Vagina (tissue), 2 donors: ENCODE measurements around the gene FYCO1. TPM values are rescaled to one million over a fixed set of nuclear protein-coding genes. Genes with fewer than 3 reads are reported as not detected.

Experiments
- DNase-seq, 2 donors: peaks; one replicate each; pipeline ENCODE4 v3.0.0-alpha.2; 2017; ENCODE audit errors: extremely low spot score in 2 of 2
- H3K27ac ChIP-seq: fragments of 200-600 bp; sonication (generic); one replicate; pipeline ENCODE4 v1.5.1; 2019
- H3K27me3 ChIP-seq: fragments of 200-600 bp; sonication (generic); one replicate; pipeline ENCODE4 v1.5.1; 2019
- H3K36me3 ChIP-seq, 2 donors: fragments of 200-600 bp; sonication (generic); one replicate each; pipeline ENCODE4 v1.5.1; 2017 to 2019
- H3K4me1 ChIP-seq: fragments of 200-600 bp; sonication (generic); one replicate; pipeline ENCODE4 v1.5.1; 2019
- H3K4me3 ChIP-seq, 2 donors: fragments of 200-600 bp; sonication (generic); 1 replicate in 1 of 2; 2 replicates in 1 of 2; pipeline ENCODE4 v1.5.1; 2016 to 2019
- H3K9me3 ChIP-seq: fragments of 200-600 bp; sonication (generic); one replicate; pipeline ENCODE4 v1.5.1; 2019
- POLR2A ChIP-seq, 2 donors: fragments of 450-650 bp; IDR thresholded peaks; one replicate each; pipeline ENCODE4 v1.6.1; 2017; ENCODE audit warnings: antibody characterized with exemption in 2 of 2, mild to moderate bottlenecking in 2 of 2, moderate library complexity in 2 of 2
- POLR2AphosphoS5 ChIP-seq, 2 donors: sonication (generic); formaldehyde crosslinking; IDR thresholded peaks; one replicate each; pipeline ENCODE4 v1.9.0; 2017; ENCODE audit warnings: antibody characterized with exemption in 2 of 2, mild to moderate bottlenecking in 2 of 2, low read depth in 1 of 2; ENCODE audit not compliant: insufficient read depth in 1 of 2
- intact Hi-C: fragments of 100-400 bp; cut with DNase I; formaldehyde crosslinking; loops from one replicate; pipeline ENCODE4 v1.15.1; 2023
- total RNA-seq: library from RNA; depleted of rRNA; stranded (reverse); fragments of >200 nt; gene quantifications from one replicate; pipeline ENCODE4 v1.2.3, GENCODE V29; 2016
- TF ChIP-seq, protein P1 (sequence below), 3 experiments: fragments of 450-650 bp in 2 of 3; fragments of 200-600 bp in 1 of 3; sonication (generic) in 1 of 3; IDR thresholded peaks; one replicate each; pipeline ENCODE4 v1.5.1; 2017 to 2019; ENCODE audit warnings: antibody characterized with exemption in 3 of 3, mild to moderate bottlenecking in 2 of 3, moderate library complexity in 2 of 3

Gene FYCO1
- total RNA-seq, 1 donor from 2014 or later = 45.7 TPM

DNA sequence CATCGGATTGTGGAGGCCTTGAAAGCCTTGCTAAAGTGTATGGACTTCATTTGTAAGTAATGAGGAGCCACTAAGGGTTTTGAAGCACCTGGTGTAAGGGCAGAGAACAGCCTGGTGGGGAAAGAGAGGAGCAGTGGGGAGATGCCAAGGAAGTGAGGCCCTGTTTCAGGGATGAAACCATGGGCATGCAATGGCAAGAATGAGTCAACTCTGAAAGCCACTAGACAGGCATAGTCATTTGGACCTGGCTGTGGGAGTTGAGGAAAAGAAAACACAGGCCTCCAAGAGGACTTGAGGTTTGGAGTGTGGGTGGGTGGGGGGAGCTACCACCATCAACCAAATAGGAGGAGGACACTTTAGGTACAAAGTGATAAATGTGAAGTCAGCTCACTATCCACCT lies 24.1 kb upstream of the FYCO1 start:
- TF ChIP-seq, protein P1, sequence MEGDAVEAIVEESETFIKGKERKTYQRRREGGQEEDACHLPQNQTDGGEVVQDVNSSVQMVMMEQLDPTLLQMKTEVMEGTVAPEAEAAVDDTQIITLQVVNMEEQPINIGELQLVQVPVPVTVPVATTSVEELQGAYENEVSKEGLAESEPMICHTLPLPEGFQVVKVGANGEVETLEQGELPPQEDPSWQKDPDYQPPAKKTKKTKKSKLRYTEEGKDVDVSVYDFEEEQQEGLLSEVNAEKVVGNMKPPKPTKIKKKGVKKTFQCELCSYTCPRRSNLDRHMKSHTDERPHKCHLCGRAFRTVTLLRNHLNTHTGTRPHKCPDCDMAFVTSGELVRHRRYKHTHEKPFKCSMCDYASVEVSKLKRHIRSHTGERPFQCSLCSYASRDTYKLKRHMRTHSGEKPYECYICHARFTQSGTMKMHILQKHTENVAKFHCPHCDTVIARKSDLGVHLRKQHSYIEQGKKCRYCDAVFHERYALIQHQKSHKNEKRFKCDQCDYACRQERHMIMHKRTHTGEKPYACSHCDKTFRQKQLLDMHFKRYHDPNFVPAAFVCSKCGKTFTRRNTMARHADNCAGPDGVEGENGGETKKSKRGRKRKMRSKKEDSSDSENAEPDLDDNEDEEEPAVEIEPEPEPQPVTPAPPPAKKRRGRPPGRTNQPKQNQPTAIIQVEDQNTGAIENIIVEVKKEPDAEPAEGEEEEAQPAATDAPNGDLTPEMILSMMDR (IDR thresholded peaks at IDR 0.05) = no peak
- Histone ChIP-seq H3K27me3 (no peaks in the 10 kb centered on the region), H3K4me1 (no peaks in the 10 kb centered on the region), H3K4me3 (no peak overlapping the region), H3K36me3 (no peaks in the 10 kb centered on the region), H3K27ac (no peak overlapping the region), H3K9me3 (no peaks in the 10 kb centered on the region)
- DNase-seq = no peak
- intact Hi-C loops = no loop called here

- DNase-seq = peak; percentile 49 to 58
- Histone ChIP-seq H3K4me3 (no peak overlapping the region), H3K9me3 (no peaks in the 10 kb centered on the region), H3K36me3 (no peaks in the 10 kb centered on the region), H3K27me3 (no peaks in the 10 kb centered on the region), H3K27ac (no peak overlapping the region), H3K4me1 (no peaks in the 10 kb centered on the region)
- intact Hi-C loops = no loop called here
- TF ChIP-seq, protein P1 (IDR thresholded peaks at IDR 0.05) = no peak
- no peak for TF ChIP-seq POLR2A (IDR thresholded peaks at IDR 0.05)
- no peak for TF ChIP-seq POLR2AphosphoS5 (IDR thresholded peaks at IDR 0.05; ENCODE audit: insufficient read depth in 1 of 2, low read depth in 1 of 2)
Measured at GRCh38 chr3:46017720-46018119, 22.1 kb upstream of the FYCO1 start.

- DNase-seq = peak in 1 of 2 donors; percentile 37
- Histone ChIP-seq H3K27me3 (no peaks in the 10 kb centered on the region), H3K36me3 (no peaks in the 10 kb centered on the region), H3K4me3 (no peak overlapping the region), H3K4me1 (no peaks in the 10 kb centered on the region), H3K27ac (no peak overlapping the region), H3K9me3 (no peaks in the 10 kb centered on the region)
- TF ChIP-seq POLR2AphosphoS5 (IDR thresholded peaks at IDR 0.05; ENCODE audit: insufficient read depth in 1 of 2, low read depth in 1 of 2) (no peak), POLR2A (IDR thresholded peaks at IDR 0.05) (no peak)
- intact Hi-C loops = no loop called here
Measured at GRCh38 chr3:46013316-46014094, 17.9 kb upstream of the FYCO1 start.

DNA sequence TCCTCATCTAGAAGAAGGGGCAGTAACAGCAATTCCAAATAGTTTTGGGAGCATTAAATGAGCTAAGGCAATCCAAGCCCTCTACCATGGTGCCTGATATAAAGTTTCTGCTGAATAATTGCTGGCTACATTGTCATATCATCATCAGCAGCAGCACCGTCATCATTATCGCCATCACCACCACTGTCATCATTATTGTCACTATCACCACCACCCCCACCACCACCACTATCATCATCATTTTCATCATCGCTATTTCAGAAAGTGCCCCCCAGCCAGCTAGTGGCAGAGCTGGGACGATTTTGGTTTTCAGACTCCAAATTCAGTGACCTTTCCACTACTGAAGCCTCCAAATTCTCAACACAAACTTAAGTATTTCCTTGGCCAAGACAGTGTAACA lies 16.6 kb upstream of the FYCO1 start:
- no peaks in the 10 kb centered on the region for H3K4me1 ChIP-seq
- intact Hi-C loops = no loop called here
- H3K36me3 ChIP-seq = no peaks in the 10 kb centered on the region
- H3K27me3 ChIP-seq = no peaks in the 10 kb centered on the region
- no peaks in the 10 kb centered on the region for H3K9me3 ChIP-seq
- no peak overlapping the region for H3K4me3 ChIP-seq
- no peak overlapping the region for H3K27ac ChIP-seq
- TF ChIP-seq POLR2AphosphoS5 (IDR thresholded peaks at IDR 0.05; ENCODE audit: insufficient read depth in 1 of 2, low read depth in 1 of 2) (no peak), POLR2A (IDR thresholded peaks at IDR 0.05) (no peak)
- TF ChIP-seq, protein P1 (IDR thresholded peaks at IDR 0.05) = no peak
- peak; percentile 37 to 55 for DNase-seq

DNA sequence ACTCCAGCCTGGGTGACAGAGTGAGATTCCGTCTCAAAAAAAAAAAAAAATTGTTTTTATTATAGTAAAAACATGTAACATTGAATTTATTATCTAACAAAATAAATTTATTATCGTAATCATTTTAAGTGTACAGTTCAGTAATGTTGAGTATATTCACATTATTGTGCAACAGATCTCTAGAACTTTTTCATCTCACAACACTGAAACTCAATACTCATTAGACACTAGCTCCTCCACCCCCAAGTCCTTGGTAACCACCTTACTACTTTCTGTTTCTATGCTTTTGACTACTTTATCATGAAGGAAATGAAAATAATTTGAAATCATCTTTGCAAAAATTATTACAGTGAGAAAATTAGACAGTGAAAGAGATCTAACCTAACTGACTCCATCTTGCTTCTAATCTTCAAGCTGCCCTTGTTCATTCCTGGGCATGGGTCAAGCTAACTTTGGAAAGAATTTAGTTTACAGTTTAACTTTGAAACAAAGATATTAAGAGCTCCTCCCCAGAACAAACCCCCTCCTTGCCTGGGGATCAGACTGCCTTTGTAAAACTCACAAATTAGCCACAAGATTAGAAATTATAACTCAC lies 15.0 kb upstream of the FYCO1 start:
- TF ChIP-seq POLR2A (IDR thresholded peaks at IDR 0.05) = no peak
- TF ChIP-seq, protein P1 (IDR thresholded peaks at IDR 0.05) = no peak
- no peak for TF ChIP-seq POLR2AphosphoS5 (IDR thresholded peaks at IDR 0.05; ENCODE audit: insufficient read depth in 1 of 2, low read depth in 1 of 2)
- Histone ChIP-seq H3K27me3 (no peaks in the 10 kb centered on the region), H3K4me3 (no peak overlapping the region), H3K4me1 (peaks cover 10% of the 10 kb centered on the region), H3K27ac (no peak overlapping the region), H3K36me3 (no peaks in the 10 kb centered on the region), H3K9me3 (no peaks in the 10 kb centered on the region)
- DNase-seq = no peak
- intact Hi-C loops = no loop called here
